Stimulated activated memory B cell treated with anti-CD40 and anti-IgM and Interleukin-4, amounts not matched to agents 10 μg/mL and 1 μg/mL and 100 μg/mL, for 72 hours (primary cell): ENCODE measurements around the gene SPINK14.

Experiments
- ATAC-seq: fragments of 150-1000 bp; cut with Tn5 transposase; 2 replicates; pipeline ENCODE4 v1.10.0; 2021
- H3K27ac Mint-ChIP-seq: one replicate; pipeline ENCODE4 v1.8.0; 2022; ENCODE audit warnings: mild to moderate bottlenecking, mixed read lengths
- H3K27me3 Mint-ChIP-seq: one replicate; pipeline ENCODE4 v1.8.0; 2022; ENCODE audit warnings: mixed read lengths
- H3K36me3 Mint-ChIP-seq: one replicate; pipeline ENCODE4 v1.8.0; 2022; ENCODE audit warnings: mixed read lengths
- H3K4me1 Mint-ChIP-seq: one replicate; pipeline ENCODE4 v1.8.0; 2022; ENCODE audit warnings: mixed read lengths
- H3K4me3 Mint-ChIP-seq: one replicate; pipeline ENCODE4 v1.8.0; 2022; ENCODE audit warnings: mild to moderate bottlenecking, moderate library complexity, mixed read lengths
- H3K9me3 Mint-ChIP-seq: one replicate; pipeline ENCODE4 v1.8.0; 2022; ENCODE audit warnings: mixed read lengths

SPINK14 gene, protein sequence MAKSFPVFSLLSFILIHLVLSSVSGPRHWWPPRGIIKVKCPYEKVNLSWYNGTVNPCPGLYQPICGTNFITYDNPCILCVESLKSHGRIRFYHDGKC

GRCh38 chr5:148168246-148168645, at the start of gene SPINK14:
Gene SPINK14, plus strand, starts transcription at chr5:148168546. Its CDS starts 1,187 bp downstream, at chr5:148169733.
- Mint-ChIP-seq H3K4me3 (no peak within 1 kb of the TSS), H3K9me3 (no peaks in the 10 kb centered on the region), H3K27ac (no peak within 1 kb of the TSS), H3K27me3 (peaks cover 11% of the 10 kb centered on the region), H3K36me3 (no peaks in the 10 kb centered on the region), H3K4me1 (no peaks in the 10 kb centered on the region)
- ATAC-seq, result no peak

- no peak overlapping the region for H3K4me3 Mint-ChIP-seq
- H3K4me1 Mint-ChIP-seq, result no peaks in the 10 kb centered on the region
- H3K27me3 Mint-ChIP-seq, result no peaks in the 10 kb centered on the region
- ATAC-seq, result no peak
- H3K36me3 Mint-ChIP-seq, result no peaks in the 10 kb centered on the region
- no peaks in the 10 kb centered on the region for H3K9me3 Mint-ChIP-seq
- no peak overlapping the region for H3K27ac Mint-ChIP-seq
Measured at GRCh38 chr5:148120317-148120716, 48.0 kb upstream of the SPINK14 start.

GRCh38 chr5:148125641-148126040, 42.7 kb upstream of the SPINK14 start:
- no peak overlapping the region for H3K27ac Mint-ChIP-seq
- no peak for ATAC-seq
- H3K27me3 Mint-ChIP-seq, result no peaks in the 10 kb centered on the region
- H3K4me3 Mint-ChIP-seq, result no peak overlapping the region
- H3K9me3 Mint-ChIP-seq, result no peaks in the 10 kb centered on the region
- H3K36me3 Mint-ChIP-seq, result no peaks in the 10 kb centered on the region
- no peaks in the 10 kb centered on the region for H3K4me1 Mint-ChIP-seq

GRCh38 chr5:148135091-148136048, 33.0 kb upstream of the SPINK14 start:
- no peaks in the 10 kb centered on the region for H3K36me3 Mint-ChIP-seq
- no peak for ATAC-seq

GRCh38 chr5:148140846-148141245, 27.5 kb upstream of the SPINK14 start:
- no peak for ATAC-seq
- Mint-ChIP-seq H3K27me3 (no peaks in the 10 kb centered on the region), H3K9me3 (peaks cover 4% of the 10 kb centered on the region), H3K4me1 (no peaks in the 10 kb centered on the region), H3K27ac (no peak overlapping the region), H3K4me3 (no peak overlapping the region), H3K36me3 (no peaks in the 10 kb centered on the region)

More at GRCh38 chr5:148135091-148136048, 33.0 kb upstream of the SPINK14 start:
- Mint-ChIP-seq H3K27ac (no peak overlapping the region), H3K9me3 (no peaks in the 10 kb centered on the region), H3K4me1 (no peaks in the 10 kb centered on the region), H3K27me3 (no peaks in the 10 kb centered on the region), H3K4me3 (no peak overlapping the region)

DNA sequence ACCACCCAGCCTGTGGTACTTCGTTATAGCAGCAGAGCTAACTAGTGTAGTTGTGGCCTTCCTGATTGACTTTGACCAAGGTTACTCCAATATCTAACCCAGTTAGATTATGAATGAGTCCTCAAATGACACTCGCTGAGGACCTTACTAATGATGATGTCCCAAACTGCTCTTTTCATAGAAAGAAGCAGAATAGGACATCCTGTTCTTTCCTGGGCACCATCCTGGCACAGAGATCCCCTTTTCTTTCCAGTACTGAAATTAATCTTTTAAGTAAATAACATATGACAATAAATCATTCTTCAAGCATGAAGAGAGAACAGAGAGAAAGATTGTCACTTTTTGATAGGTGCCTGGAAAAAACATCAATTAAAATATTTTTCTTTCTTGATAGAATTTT, 26.7 kb upstream of the SPINK14 start:
- no peak for ATAC-seq
- H3K27me3 Mint-ChIP-seq, result no peaks in the 10 kb centered on the region
- no peaks in the 10 kb centered on the region for H3K36me3 Mint-ChIP-seq
- H3K4me3 Mint-ChIP-seq, result no peak overlapping the region
- peaks cover 4% of the 10 kb centered on the region for H3K9me3 Mint-ChIP-seq
- no peaks in the 10 kb centered on the region for H3K4me1 Mint-ChIP-seq
- no peak overlapping the region for H3K27ac Mint-ChIP-seq

DNA sequence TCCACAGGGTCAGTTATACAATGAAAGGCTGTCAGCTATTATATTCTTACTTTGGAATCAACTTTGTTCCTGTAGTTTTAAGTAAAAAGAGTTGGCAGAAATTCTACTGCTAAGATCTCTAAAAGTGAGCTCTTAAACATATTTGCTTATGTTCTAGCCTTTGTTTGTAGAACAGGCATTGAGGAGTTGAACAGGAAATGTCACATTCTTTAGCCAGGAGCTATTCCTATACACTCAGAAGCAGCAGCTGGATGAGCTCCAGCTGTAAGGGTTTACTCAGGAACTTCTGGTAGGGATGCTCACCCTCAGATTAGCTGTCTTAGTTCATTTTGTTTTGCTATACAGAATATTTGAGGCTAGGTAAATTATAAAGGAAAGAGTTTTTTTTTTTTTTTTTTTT, 22.4 kb upstream of the SPINK14 start:
- no peaks in the 10 kb centered on the region for H3K27me3 Mint-ChIP-seq
- H3K36me3 Mint-ChIP-seq, result no peaks in the 10 kb centered on the region

GRCh38 chr5:148146487-148146886, 21.9 kb upstream of the SPINK14 start:
- ATAC-seq, result no peak
- no peak overlapping the region for H3K27ac Mint-ChIP-seq
- H3K4me1 Mint-ChIP-seq, result no peaks in the 10 kb centered on the region
- H3K9me3 Mint-ChIP-seq, result peaks cover 4% of the 10 kb centered on the region
- H3K27me3 Mint-ChIP-seq, result no peaks in the 10 kb centered on the region
- H3K36me3 Mint-ChIP-seq, result no peaks in the 10 kb centered on the region
- no peak overlapping the region for H3K4me3 Mint-ChIP-seq

More for the DNA sequence above, 22.4 kb upstream of the SPINK14 start:
- no peak overlapping the region for H3K27ac Mint-ChIP-seq
- no peak for ATAC-seq
- H3K4me1 Mint-ChIP-seq, result no peaks in the 10 kb centered on the region
- H3K4me3 Mint-ChIP-seq, result no peak overlapping the region
- peaks cover 4% of the 10 kb centered on the region for H3K9me3 Mint-ChIP-seq

GRCh38 chr5:148147415-148147814, 20.9 kb upstream of the SPINK14 start:
- no peak for ATAC-seq
- Mint-ChIP-seq H3K9me3 (peaks cover 4% of the 10 kb centered on the region), H3K27me3 (no peaks in the 10 kb centered on the region), H3K27ac (no peak overlapping the region), H3K4me3 (no peak overlapping the region), H3K4me1 (no peaks in the 10 kb centered on the region), H3K36me3 (no peaks in the 10 kb centered on the region)

- H3K9me3 Mint-ChIP-seq, result peaks cover 11% of the 10 kb centered on the region
- no peak for ATAC-seq
Measured at GRCh38 chr5:148151872-148152271, 16.5 kb upstream of the SPINK14 start.

DNA sequence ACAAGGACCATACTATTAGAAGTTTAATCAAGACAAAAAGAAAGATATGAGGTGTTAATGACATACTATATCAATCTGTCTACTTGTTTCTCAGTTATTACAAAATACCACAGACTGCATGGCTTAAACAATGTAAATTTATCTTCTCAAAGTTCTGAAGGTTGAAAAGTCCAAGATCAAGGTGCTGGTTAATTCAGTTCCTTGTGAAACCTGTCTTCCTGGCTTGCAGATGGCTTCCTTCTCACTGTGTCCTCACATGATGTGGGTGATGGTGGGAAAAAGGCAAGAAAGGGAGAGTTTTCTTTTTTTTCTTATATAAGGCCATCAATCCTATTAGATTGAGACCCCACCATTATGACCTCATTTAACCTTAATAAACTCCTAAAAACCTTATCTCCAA, 15.6 kb upstream of the SPINK14 start:
- Mint-ChIP-seq H3K4me3 (no peak overlapping the region), H3K4me1 (no peaks in the 10 kb centered on the region), H3K27me3 (no peaks in the 10 kb centered on the region), H3K27ac (no peak overlapping the region), H3K9me3 (peaks cover 11% of the 10 kb centered on the region), H3K36me3 (no peaks in the 10 kb centered on the region)
- no peak for ATAC-seq

More at GRCh38 chr5:148151872-148152271, 16.5 kb upstream of the SPINK14 start:
- no peak overlapping the region for H3K4me3 Mint-ChIP-seq
- no peaks in the 10 kb centered on the region for H3K27me3 Mint-ChIP-seq
- no peaks in the 10 kb centered on the region for H3K4me1 Mint-ChIP-seq
- no peaks in the 10 kb centered on the region for H3K36me3 Mint-ChIP-seq
- H3K27ac Mint-ChIP-seq, result no peak overlapping the region

GRCh38 chr5:148156609-148157008, 11.7 kb upstream of the SPINK14 start:
- Mint-ChIP-seq H3K4me1 (no peaks in the 10 kb centered on the region), H3K27ac (no peak overlapping the region), H3K36me3 (no peaks in the 10 kb centered on the region), H3K4me3 (no peak overlapping the region), H3K9me3 (peaks cover 11% of the 10 kb centered on the region), H3K27me3 (no peaks in the 10 kb centered on the region)
- ATAC-seq, result no peak

GRCh38 chr5:148162038-148162437, 6.3 kb upstream of the SPINK14 start:
- no peaks in the 10 kb centered on the region for H3K27me3 Mint-ChIP-seq

DNA sequence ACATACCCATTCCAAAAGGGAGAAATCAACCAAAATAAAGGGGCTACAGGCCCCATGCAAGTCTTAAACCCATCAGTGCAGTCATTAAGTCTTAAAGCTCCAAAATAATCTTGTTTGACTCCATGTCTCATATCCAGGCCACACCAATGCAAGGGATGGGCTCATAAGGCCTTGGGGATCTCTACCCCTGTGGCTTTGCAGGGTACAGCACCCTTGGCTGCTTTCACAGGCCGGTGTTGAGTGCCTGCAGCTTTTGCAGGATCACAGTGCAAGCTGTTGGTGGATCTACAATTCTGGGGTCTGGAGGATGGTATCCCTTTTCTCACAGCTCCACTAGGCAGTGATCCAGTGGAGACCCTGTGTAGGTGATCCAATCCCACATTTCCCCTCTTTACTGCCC, 5.0 kb upstream of the SPINK14 start:
- no peaks in the 10 kb centered on the region for H3K36me3 Mint-ChIP-seq
- no peak overlapping the region for H3K27ac Mint-ChIP-seq
- ATAC-seq, result no peak
- H3K9me3 Mint-ChIP-seq, result no peaks in the 10 kb centered on the region
- no peak overlapping the region for H3K4me3 Mint-ChIP-seq
- no peaks in the 10 kb centered on the region for H3K27me3 Mint-ChIP-seq
- no peaks in the 10 kb centered on the region for H3K4me1 Mint-ChIP-seq

More at GRCh38 chr5:148162038-148162437, 6.3 kb upstream of the SPINK14 start:
- no peaks in the 10 kb centered on the region for H3K9me3 Mint-ChIP-seq
- no peak overlapping the region for H3K4me3 Mint-ChIP-seq
- no peak for ATAC-seq
- no peaks in the 10 kb centered on the region for H3K4me1 Mint-ChIP-seq
- no peak overlapping the region for H3K27ac Mint-ChIP-seq
- no peaks in the 10 kb centered on the region for H3K36me3 Mint-ChIP-seq

DNA sequence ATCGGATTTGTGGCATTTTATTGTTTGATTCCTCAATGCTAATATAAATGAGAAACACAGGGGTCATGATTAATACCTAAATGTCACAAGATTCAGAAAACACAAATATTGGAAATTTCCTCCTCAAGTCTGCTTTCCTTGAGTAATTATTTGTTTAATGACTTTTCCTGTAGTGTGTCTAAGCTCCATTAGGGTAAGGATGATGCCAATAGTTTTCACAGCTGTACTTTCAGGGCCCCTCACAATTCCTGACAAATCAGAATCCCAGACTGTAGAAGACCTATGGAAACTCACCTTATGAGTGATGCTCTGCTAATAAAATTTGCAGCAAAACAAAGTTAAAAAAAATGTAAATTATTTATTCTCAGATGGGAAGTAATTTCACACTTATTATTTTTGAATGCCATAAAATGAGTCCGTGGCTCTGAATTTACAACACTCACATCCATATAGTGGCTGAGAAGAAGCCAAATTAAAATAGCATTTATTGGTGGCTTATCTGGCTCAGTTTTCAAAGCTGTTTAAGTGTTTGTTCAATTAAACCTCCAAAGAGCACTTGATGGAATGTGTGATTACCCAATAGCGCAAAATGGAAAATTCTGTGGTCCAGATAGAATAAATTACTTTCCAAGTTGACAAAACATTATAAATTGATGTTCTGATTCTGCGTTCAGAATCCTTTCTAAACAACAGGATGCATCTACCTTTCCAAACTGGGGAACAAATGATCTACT, 1.6 kb upstream of the SPINK14 start:
- no peaks in the 10 kb centered on the region for H3K36me3 Mint-ChIP-seq
- no peaks in the 10 kb centered on the region for H3K9me3 Mint-ChIP-seq
- H3K27me3 Mint-ChIP-seq, result no peaks in the 10 kb centered on the region
- no peak overlapping the region for H3K27ac Mint-ChIP-seq
- no peak overlapping the region for H3K4me3 Mint-ChIP-seq
- H3K4me1 Mint-ChIP-seq, result no peaks in the 10 kb centered on the region
- no peak for ATAC-seq
